D341Med (cell line): Measurements from ENCODE around the gene RUNX2.

Source experiments
- DNase-seq: peaks from one replicate; pipeline ENCODE4 v3.0.0; 2012; ENCODE audit warnings: low spot score

RUNX2 gene

DNA sequence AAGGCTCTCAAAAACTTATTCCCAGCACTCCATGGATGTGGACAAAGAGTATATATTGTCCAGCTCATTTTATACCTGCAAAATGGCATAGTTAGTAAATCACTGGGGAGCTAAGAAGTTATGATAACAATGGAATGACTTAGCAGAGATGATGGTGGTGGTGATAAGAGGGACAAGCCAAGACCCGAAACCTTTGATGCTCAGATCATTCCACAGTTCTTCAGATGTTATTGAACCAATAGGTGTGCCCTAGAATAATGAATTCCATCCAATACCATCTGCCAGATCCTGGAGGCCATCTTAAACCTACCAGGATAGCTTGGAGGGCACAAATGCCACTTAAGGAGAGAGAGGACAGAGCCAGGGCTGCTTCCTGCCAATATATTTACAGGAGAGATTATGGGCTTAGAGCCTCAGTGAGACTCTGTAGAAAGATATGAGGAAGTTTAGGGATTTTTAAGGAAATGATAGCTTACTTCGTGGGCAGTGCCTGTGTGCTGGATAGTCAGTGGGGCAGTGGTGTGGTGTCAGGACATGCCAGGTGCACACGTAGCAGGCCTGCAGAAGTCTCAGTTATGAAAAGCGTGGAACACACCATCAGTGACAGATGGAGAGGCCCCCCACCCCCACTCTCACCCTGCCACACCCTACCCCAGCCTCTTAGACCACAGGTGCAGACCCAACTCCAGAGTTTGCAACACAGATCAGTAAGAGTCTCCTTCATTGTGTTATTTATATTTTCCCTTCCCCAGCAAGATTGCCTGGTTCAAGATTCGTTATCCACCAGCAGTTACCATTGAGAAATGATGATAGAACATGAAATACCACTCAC is 259.3 kb downstream of the RUNX2 start:
- DNase-seq = no peak

DNA sequence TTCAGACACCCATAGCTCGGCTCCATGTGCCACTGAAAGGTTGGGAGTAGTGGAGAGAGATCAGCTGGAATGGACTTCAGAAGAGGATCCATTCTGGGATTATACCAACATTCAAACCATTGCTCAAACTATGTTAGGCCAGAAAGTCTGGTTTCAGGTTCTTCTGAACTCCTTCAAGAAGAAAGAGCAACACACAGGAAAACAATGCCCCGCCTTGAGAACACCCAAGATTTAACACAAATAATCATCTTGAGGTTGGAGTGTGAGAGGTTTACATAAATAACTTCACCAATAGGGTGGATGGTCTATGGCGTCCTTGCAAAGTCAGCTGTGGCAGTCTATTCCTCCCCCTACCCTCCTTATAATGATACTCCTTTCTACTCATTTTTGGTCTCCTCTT is 261.2 kb downstream of the RUNX2 start:
- DNase-seq = no peak

DNA sequence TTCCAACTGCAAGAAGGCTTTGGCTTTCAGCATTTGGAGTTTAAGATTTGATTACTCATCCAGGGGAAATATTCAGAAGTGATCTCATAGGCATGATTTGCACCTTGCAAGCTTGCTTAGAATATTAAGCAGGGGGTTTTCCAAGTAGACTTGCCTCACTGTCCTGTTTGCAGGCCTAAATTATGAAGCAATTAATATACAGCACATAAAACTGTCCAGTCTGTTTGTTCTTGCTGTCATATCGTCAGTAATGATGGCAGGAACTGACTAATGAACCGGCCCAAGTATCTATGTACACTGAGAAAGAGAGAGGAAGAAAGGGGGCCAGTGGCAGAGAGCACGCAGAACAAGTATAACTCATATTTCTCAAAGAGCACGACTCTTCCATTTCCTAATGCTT is 262.1 kb downstream of the RUNX2 start:
- no peak for DNase-seq

DNA sequence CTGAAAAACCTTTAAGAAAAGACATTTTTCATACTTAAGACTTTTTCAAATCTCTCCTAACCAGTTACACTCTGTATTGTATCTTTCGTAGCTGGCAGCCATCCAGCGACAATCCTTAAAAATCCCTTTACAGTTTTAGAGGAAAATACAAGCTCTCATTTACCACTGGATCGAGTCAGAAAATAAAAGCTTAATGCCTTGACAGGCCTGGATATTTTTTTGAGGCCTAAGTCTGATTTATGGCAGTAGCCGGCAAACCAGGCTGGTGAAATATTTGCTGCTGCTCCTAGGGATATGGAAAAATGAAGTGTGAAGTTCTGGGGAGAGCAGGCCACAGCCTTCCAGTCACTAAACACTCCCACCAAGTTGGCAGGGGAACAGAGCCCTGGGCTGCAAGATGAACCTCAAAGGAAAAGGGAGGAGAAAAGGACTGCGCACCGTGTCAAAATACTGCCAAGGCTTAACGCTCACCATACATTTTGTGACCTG is 262.6 kb downstream of the RUNX2 start:
- DNase-seq = no peak

DNA sequence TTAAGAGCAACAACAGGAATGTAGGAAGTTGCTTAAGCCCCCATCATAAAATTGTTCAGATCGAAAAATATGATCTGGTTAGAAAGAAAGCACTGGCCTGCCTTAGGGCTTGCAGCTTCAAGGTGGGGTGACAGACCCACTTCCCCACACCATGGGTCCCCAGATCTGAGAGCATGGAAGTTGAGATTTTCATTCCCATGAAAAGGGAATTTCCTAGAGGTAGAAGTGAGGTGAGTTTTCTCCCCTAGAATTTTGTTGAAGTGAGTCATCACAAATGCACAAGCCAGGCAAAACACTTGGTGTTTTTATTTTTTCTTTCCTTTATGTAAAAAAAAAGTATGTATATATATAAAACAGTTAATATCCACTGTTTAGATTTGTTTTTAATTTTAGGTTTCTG is 263.2 kb downstream of the RUNX2 start:
- DNase-seq = no peak

DNA sequence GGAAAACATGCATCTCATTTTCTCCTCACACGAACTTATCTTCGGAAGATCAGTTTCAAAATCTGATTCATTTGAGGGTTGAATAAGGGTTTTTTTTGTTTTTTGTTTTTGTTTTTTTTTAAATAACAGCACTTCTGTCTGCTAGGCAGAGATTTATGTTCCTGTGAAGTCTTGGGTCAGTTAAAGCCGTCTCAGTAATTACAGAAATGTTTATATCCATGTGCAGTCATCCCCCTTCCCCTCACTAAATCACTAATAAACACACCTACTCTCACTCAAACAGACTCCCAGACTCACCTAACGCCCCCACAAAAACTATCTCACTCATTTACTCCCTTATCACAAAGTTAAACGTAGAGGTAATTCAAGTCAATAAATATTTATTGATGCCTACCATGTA is 263.8 kb downstream of the RUNX2 start:
- no peak for DNase-seq

DNA sequence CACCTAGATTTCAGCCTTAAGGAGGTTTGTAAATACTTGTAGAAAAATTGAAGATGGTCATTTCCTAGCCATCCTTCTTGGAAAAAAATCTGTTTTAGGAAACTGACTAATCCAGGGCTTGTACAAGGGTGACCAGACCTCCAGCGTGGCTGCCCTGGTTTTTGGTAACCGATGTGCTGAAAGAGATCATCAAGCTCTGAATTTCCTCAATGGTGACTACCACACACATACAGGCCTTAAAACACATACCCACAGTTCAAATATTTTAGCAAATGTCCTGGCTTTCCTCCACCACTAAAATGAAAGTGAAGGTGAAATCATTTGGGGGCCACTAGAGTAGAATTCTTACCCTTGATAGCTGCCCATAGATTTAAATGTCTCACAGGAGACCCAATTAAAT is 264.9 kb downstream of the RUNX2 start:
- DNase-seq = no peak

DNA sequence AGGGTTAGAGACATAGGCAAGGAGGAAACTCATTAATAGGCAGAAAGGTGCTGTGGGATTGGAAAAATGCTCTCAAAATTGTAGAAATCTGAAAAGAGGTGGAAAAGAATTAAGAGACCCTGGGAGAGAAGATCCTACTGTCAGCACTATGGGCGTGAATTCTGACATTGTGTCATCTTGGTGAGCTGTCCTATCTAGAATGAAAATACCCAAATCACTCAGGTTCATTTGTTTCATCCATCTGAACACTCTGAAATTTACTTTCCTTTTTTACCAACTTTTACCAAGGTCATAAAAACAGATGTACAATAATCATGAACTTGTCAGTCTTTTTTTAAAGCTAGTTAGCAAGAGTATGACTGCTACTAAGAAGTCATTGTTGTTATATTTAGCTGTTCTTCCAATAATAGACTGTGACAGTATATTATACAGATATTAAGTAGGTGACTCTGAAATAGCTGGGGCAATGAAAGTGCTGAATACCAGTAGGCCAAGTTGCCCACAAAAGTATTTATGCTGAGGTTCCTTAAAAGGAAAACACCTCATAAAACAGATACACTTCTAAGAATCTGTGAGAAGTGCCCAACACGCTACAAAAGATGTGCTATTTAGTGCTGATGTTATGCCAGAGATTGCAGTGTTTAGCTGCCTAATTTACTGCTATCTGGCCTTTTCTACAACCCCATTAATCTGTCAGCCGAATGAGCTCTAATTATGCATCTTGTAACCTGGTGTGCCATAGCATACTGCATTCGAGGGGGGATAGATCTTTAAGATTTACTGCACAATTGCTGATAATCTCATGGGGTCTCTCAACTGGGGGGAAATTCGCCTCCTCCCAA is 267.1 kb downstream of the RUNX2 start:
- DNase-seq = no peak

DNA sequence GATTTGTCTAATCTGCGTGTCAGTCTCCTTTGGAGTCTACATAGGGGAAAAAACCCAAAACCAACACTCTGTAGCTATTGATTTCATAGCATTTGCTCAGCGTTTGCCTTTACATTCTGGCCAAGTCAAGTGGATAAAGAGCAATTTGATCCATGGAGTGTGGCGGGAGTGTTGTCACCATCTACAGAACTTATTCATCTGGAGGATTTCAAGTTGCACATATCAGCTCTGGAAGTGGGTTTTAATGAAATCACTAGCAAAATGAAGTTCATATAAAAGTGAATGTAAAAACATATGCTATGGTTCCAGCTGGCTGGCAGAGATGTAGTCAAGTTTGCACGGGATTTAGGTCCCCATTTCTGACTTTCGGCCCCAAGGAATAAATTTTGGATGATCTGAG is 269.3 kb downstream of the RUNX2 start:
- DNase-seq = no peak

DNA sequence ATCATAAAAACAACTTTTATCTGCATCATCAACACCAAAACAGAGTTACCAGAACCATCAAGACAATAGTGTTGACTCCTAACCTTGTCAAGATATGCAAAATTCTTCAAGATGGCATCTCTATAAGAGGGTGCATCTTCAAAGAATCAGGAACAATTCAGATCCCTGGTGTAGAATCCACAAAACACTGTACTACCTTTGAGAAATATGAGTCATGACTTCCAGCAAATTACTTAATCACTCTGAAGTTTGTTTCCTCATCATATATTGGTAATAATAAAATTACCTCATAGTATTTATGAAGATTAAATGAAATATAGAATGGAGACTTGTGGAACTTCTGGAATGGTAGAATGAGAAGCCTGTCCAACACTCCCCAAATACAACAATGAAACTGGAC is 270.9 kb downstream of the RUNX2 start:
- no peak for DNase-seq

DNA sequence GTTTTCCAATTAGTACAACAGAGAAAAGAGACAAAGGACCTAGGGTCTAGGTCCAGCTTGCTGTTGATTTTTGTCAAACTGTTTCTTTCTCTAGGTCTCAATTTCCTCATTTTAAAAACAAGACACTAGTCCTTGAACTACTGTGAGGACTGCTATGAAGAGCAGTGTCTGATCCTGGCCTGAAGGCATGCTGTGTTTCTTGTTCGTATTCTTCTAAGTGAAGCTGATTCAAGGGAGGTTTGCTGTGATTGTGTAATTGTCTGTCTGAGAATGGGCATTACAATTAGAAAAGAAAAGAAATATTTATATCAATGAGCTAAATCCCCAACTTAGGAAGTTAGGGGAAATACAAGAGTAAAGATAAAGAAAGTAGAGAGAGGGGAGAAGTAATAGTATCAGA is 277.8 kb downstream of the RUNX2 start:
- DNase-seq = no peak

DNA sequence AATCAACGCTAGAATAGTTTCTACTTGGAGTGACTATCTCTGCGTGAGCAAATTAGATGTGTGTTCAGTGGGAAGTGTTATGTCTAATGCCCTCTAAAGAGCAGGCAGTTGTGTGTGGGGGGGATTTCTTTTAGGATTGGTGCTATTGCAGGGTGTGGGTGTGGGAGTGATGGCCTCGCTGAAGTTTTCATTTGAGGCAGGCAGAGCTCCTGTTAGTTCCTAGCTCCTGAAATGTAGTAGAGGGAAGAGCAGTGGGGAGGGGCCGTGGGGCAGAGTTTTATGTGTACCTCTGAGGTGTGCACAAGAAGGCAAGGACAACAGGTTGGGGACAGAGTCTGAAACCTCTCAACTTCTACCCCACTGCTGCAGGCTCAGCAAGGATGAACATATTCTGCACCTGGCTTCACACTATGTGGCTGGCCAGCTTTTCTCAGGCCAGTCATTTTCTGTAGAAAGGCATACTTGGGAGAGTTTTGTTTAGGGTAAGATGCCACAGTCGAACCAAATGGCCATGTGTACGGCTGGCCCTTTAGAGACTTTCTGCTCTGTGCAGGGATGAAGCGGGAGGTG is 278.8 kb downstream of the RUNX2 start:
- DNase-seq = no peak

DNA sequence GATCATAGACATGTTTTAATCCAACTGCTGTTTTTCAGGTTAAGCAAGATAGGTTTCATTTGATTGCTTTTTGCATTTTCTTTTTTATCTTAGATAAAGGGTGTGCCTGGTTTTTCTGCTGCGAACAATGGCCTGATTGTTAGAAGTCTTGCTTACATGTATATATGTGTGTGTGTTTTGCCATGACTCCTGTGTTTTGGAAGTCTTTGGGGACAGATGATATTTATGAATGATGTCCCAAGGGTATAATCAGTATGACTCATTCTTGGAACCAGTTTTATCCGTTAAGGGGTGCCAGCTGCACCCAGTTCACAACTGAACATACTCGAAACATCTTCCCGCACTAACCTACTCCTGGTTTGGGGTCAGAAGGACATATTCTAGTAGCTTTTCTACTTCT is 279.7 kb downstream of the RUNX2 start:
- no peak for DNase-seq

DNA sequence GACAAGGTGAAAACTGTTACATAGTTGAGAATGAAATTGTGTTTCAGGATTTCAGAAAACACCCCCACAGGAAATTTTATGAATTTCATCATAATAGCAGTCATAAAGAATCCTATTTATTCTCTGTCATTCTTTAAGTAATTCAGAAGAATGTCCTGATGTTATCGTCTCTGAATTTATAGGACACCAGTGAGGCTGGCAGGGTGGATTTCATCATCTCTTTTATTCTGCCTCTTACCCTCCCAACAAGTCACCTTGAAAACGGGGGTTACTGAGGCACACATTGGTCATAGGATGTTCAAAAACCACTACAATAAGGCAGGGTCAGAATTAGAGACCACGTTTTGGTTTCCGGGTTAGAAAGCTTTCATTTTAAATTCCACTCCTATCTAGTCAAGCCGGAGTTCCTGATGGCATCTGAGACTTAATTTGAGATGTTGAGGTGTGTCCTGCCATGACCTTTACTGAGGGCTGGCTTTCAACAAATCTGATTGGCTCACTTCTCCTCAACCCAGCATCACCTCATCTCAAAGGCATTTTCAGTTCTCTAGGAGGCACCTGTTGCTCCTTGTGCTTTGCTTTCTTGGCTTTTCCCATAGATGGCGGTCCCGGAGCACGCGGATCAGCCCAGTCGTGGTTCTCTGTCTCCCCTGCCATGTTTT is 280.3 kb downstream of the RUNX2 start:
- no peak for DNase-seq

DNA sequence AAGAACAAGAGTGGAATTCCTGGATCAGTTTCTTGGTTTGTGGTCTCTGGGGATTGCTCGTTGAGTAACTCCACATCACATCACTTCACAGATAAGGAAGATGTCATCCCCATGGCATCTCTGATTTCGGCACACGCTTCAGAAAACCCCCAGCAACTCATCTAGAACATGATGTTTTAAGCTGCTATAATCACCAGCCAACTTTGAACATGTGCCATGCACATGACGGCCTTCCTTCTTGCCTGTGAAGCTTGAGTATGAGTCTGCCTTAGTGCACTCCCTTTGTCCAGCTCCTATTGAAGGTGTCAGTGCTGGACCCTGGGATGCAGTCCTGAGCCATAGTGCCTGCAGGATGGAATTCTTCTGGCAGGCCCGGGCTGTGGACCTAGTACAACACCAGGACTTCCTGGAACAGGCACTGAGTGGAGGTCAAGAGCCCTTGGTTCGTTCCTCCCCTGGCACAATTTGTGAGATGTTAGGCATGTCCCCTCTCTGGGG is 281.1 kb downstream of the RUNX2 start:
- no peak for DNase-seq

DNA sequence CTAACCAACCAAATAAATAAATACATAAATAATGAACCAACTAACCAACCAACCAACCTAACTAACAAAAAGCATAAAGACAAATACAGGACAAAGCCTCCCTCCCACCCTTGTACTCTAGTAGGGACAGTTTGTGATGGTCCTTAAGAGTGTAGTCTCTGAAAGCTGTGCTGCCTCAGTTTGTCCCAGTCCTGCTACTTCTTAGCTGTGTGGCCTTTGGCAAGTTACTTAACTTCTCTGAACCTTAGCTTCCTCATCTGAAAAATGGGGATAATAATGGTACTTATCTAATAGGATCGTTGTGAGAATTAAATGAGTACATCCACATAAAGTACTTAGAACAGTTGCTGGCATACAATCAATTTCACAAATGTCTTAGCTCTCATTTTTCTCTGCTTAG is 282.2 kb downstream of the RUNX2 start:
- DNase-seq = no peak

DNA sequence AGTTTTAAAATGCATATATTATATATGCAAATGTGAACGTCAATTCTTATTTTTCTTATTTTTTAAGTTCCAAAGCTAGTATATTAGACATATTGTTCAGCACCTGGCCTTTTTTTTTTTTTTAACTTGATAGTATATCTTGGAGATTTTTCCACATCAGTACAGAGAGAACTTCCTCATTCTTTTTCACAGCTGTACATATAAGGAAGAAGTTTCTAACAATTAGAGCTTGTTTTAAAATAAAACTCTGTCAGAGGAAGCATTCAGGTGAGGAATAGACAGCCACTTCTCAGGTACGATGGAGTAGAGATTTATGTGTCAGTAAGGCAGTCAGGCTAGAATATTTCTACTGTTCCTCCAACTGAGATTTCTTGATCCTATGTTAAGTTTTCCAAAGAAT is 282.7 kb downstream of the RUNX2 start:
- DNase-seq = no peak

DNA sequence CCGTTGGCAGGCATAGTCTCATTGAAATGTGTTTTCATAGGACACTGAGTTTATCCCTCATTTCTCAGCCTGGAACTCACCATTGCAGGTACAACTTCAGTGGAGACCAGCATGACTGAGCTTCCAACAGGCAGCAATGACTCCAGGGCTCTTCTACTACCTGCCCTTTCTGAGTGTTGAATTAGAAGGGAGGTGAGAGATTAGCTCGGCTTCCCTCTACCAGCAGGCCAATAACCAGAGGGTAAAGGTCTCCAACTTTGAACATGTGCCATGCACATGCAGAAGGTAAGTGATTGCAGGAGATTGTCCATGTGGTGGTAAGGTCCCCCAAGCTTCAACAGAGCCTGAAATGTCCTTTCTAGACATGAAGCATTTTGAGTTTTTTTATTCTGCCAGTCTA is 283.4 kb downstream of the RUNX2 start:
- DNase-seq = no peak

DNA sequence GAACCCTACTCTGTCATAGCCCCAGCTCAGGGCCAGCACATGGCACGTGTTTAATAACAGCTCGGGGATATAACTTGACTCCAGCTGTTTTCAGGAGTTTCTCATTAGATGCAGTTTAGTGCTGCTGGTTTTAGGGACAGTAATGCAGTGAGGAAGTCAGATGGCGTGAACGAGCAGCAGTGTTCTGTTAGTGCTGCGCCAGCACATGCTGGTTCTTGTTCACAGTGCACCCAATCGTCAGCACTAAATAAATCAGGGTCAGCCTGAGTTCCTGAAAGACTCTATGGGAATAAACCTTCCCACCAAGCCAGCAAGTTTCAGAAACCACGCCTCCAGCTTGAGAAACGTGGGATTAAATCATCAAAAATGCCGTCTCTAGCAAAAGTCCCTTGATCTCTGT is 285.5 kb downstream of the RUNX2 start:
- DNase-seq = no peak

DNA sequence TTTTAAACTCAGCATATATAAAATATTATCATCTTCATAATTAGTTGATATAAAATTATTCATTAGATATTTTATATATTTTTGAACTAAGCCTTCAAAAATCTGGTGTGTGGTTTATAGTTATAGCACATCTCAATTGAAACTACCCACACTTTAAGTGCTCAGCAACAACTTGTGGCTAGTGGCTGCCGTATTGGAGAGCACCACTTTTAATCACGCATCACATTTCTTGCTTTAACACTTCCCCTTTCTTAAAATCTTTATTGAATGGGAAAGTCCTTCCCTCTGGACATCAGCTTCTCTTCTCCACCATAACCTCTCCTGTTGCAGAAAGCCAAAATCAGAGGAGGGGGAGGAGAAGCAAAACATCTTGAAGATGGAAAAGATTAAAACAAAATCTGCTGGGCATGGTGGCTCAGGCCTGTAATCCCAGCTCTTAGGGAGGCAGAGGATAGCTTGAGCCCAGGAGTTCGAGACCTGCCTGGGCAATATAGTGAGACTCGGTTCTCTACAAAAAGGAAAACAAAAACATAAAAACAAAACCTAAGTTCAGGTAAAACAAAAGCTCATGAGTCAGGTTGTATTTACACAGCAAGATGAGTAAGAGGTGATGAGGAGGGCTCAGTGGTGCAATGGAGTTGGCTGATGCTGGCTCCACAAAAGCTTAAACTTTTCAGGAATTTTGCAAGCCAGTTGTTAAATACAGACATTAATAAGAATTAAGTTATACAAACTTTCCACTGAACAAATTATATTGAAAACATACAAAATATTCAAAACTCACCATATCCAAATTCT is 286.6 kb downstream of the RUNX2 start:
- no peak for DNase-seq

DNA sequence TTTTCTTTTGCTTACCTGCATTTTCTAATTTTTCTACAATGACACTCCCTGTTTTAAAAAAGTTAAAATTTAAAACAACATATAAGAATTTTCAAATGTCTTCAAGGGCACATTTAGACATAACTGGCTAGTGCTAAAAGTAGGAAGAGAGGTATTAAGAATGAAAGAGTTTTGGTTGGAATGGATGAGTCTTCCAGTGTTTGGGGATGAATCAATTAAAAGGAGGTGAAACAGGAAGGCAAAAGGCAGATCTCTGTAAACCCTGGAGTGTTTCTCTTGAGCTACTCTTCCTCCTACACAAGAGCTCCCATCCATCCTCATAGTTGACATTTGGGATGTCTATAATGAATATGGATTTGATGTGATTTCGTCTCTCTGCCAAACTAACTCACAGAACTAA is 288.1 kb downstream of the RUNX2 start:
- DNase-seq = no peak
